Lower lobe of right lung (tissue), 2 donors: ENCODE measurements around the gene GEN1. TPM values are rescaled to one million over a fixed set of nuclear protein-coding genes. Genes with fewer than 3 reads are reported as not detected.

Source experiments
- ATAC-seq, 2 donors: fragments of 200-7000 bp; cut with Tn5 transposase; one replicate each; pipeline ENCODE4 v1.9.1; 2020 to 2022; ENCODE audit warnings: mild to moderate bottlenecking in 2 of 2, moderate library complexity in 2 of 2
- DNase-seq: peaks from one replicate; pipeline ENCODE4 v3.0.0-alpha.2; 2020
- H3K27ac ChIP-seq: fragments of 200-600 bp; one replicate; pipeline ENCODE4 v1.8.0; 2022
- H3K27me3 ChIP-seq: fragments of 200-600 bp; one replicate; pipeline ENCODE4 v1.8.0; 2022; ENCODE audit warnings: low read depth
- H3K36me3 ChIP-seq: fragments of 200-600 bp; one replicate; pipeline ENCODE4 v1.8.0; 2022; ENCODE audit warnings: mild to moderate bottlenecking
- H3K4me1 ChIP-seq: fragments of 200-600 bp; one replicate; pipeline ENCODE4 v1.8.0; 2022
- H3K4me3 ChIP-seq: fragments of 200-600 bp; one replicate; pipeline ENCODE4 v1.8.0; 2022; ENCODE audit warnings: mild to moderate bottlenecking
- H3K9me3 ChIP-seq: fragments of 200-600 bp; one replicate; pipeline ENCODE4 v1.8.0; 2022
- intact Hi-C: fragments of 100-400 bp; cut with DNase I; formaldehyde crosslinking; loops from one replicate; pipeline ENCODE4 v1.11.0; 2022
- total RNA-seq: library from RNA; stranded (reverse); fragmentation: NEBNext Ultra II Directional; extraction: Animal tissue kit (Norgen Biotek cat#: 25700); gene quantifications from one replicate; pipeline ENCODE4 v1.2.1, GENCODE V29; 2021
- TF ChIP-seq, protein P1 (sequence below): fragments of 200-600 bp; IDR thresholded peaks from one replicate; pipeline ENCODE4 v1.8.0; 2022; ENCODE audit warnings: antibody characterized with exemption, mild to moderate bottlenecking
- donor health status: DM: no; HTN: yes; CAD: no; lungs with severe emphysema.

The GEN1 gene
- total RNA-seq, 1 donor from 2014 or later: 9.0 TPM

DNA sequence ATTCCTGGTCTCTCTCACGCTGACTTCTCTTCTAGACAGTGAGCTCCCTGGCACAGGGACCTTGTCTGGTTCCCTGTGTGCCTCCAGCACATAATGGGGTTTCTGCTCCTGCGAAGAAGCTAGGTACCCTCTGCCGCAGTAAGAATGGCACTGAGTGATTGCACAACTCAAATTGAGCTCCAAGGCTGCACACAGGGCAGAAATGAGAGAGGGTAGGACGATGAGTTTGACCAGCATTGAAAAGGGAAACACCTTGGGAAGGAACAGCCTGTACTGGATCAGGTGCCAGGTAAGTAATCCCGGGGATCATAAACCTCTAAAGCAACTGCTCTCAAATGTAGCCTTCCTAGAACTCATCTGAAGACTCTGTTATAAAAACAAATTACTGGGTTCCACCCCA, 41.4 kb downstream of the GEN1 start:
- H3K4me1 ChIP-seq: peaks cover 8% of the 10 kb centered on the region
- H3K27ac ChIP-seq: no peak overlapping the region
- no peaks in the 10 kb centered on the region for H3K9me3 ChIP-seq
- TF ChIP-seq, protein P1, sequence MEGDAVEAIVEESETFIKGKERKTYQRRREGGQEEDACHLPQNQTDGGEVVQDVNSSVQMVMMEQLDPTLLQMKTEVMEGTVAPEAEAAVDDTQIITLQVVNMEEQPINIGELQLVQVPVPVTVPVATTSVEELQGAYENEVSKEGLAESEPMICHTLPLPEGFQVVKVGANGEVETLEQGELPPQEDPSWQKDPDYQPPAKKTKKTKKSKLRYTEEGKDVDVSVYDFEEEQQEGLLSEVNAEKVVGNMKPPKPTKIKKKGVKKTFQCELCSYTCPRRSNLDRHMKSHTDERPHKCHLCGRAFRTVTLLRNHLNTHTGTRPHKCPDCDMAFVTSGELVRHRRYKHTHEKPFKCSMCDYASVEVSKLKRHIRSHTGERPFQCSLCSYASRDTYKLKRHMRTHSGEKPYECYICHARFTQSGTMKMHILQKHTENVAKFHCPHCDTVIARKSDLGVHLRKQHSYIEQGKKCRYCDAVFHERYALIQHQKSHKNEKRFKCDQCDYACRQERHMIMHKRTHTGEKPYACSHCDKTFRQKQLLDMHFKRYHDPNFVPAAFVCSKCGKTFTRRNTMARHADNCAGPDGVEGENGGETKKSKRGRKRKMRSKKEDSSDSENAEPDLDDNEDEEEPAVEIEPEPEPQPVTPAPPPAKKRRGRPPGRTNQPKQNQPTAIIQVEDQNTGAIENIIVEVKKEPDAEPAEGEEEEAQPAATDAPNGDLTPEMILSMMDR: no peak
- H3K4me3 ChIP-seq: no peak overlapping the region
- no peak for DNase-seq
- intact Hi-C loops: no loop called here
- no peaks in the 10 kb centered on the region for H3K27me3 ChIP-seq
- no peaks in the 10 kb centered on the region for H3K36me3 ChIP-seq
- no peak for ATAC-seq

DNA sequence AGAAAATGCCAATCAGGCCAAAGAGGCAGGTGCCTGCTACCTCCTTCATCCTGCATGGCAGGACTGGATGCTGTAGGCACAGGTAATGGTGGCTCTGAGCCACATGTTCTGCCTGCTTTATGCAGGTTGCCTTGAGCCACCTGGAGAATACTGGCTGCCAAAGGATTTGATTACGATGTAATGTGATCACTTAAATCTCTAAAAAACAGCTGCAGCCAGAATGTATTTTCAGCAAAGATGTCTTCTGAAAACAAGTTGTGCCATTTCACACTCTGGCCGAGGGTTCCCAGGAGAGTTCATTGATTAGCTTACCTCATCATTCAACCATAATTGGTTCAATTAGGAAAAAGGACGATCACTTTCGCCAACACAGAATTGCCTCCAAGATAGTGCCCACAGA, 44.4 kb downstream of the GEN1 start:
- intact Hi-C loops: no loop called here
- no peaks in the 10 kb centered on the region for H3K4me1 ChIP-seq
- DNase-seq (no peak), ATAC-seq (no peak)
- H3K27me3 ChIP-seq: no peaks in the 10 kb centered on the region
- no peak overlapping the region for H3K27ac ChIP-seq
- no peaks in the 10 kb centered on the region for H3K9me3 ChIP-seq
- no peak overlapping the region for H3K4me3 ChIP-seq
- no peaks in the 10 kb centered on the region for H3K36me3 ChIP-seq
- TF ChIP-seq, protein P1: no peak

DNA sequence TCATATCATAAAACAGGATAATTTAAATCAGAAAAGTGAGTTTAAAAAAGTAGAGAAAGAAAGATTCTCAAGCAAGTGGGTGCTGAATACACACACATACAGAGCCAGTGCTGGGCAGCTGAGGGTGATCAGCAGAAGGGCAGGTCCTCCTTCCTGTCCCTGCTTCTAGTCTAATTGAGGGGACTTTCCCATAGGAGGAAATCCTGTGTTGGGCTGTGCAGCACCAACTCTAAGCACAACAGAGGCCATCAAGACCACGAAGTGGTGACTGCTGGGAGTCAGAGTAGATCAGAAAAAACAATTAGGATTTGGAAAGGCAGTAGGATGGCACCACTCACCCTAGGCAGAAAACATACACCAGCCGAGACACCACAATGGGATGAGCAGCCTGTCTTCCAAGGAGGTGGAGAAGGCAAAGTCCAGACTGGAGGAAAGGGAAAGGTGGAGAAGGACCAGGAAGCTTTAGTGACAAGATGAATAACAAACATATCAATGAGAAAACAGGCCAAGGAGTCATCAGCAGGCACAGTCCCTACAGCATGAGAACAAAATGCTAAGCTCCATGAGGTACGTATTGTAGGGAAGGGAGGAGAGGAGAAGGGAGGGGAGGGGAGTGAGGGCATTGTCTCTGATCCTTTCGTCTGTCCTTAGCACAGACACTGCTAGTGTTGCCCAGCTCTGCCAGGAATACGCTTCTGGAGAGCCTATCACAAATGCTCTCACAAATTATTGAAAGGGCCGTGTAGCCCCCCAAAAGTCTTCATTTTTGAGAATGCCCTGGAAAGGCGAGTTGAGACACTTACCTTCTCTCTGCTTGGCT, 45.6 kb downstream of the GEN1 start:
- intact Hi-C loops: no loop called here
- peaks cover 4% of the 10 kb centered on the region for H3K4me1 ChIP-seq
- DNase-seq (no peak), ATAC-seq (no peak)
- no peaks in the 10 kb centered on the region for H3K27me3 ChIP-seq
- TF ChIP-seq, protein P1: no peak
- no peak overlapping the region for H3K4me3 ChIP-seq
- H3K9me3 ChIP-seq: no peaks in the 10 kb centered on the region
- H3K36me3 ChIP-seq: no peaks in the 10 kb centered on the region
- H3K27ac ChIP-seq: no peak overlapping the region

DNA sequence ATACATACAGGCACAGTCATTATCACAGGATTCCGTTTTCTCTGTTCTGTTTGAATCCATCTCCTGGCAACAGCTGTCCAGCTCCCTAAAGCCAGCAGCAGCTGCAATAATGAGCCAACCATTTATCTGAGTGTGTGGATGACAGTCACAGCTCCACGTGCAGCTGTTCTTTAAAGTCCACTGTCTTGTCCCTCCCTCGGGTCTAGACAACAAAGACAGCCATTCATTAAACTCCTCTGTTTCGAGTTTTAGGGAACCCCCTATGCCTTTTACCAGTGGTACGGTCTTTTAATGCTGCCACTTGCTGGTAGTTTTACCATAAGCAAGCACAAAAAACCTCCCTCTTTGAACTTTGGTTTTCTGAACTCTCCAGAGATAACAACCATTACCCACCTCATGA, 46.3 kb downstream of the GEN1 start:
- Histone ChIP-seq H3K27ac (no peak overlapping the region), H3K36me3 (no peaks in the 10 kb centered on the region), H3K4me1 (peaks cover 4% of the 10 kb centered on the region), H3K4me3 (no peak overlapping the region), H3K9me3 (no peaks in the 10 kb centered on the region), H3K27me3 (no peaks in the 10 kb centered on the region)
- DNase-seq (no peak), ATAC-seq (no peak)
- intact Hi-C loops: no loop called here
- TF ChIP-seq, protein P1: no peak

DNA sequence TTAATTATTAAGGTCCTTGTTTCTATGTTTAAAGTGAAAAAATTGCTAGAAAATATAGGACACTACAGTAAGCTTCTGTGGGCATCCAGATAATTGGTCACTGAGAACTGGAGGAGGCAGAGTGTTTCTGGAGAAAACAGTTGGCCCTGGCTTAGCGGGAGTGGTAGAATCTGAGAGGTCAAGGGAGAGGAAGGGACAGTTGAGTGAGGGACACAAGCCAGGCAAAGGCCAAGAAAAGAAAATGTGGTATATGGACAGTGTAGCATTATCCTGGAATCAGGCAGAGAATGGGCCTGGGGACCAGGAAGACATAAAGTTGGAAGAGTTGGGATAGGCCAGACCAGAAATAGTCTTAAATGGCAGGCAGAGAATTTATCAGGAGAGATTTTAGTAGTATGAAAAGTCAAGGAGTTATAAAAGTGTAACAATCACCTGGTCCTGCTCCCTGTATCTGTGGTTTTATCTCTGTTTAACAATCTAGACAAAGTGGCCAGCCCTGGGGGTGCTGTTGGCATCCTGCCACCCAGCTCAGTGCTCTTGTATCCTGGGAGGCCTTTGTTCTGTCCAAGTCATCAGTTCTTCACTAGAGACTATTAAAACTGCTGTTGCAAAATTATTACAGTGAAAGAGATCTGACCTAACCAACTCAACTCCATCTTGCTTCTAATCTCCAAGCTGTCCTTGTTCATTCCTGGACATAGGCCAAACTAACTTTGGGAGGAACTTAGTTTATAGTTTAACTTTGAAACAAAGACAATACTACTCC, 46.9 kb downstream of the GEN1 start:
- TF ChIP-seq, protein P1: no peak
- no peaks in the 10 kb centered on the region for H3K27me3 ChIP-seq
- H3K4me3 ChIP-seq: no peak overlapping the region
- ATAC-seq (no peak), DNase-seq (no peak)
- peaks cover 4% of the 10 kb centered on the region for H3K4me1 ChIP-seq
- no peaks in the 10 kb centered on the region for H3K9me3 ChIP-seq
- H3K36me3 ChIP-seq: no peaks in the 10 kb centered on the region
- intact Hi-C loops: no loop called here
- H3K27ac ChIP-seq: no peak overlapping the region
